ENCODE data around the gene DPH5. TPM values are rescaled to one million over a fixed set of nuclear protein-coding genes. Genes with fewer than 3 reads are reported as not detected.
"Not testable (repeated sequence)": the region's sequence is repeated elsewhere in the genome, so short reads cannot be mapped to it uniquely, and the experiment has no call there.

DPH5 gene
- total and polyA plus RNA-seq, 4 donors: 8.6 to 30.7 (median 17.7) TPM

- no peaks in the 10 kb centered on the region for H3K36me3 ChIP-seq (ENCODE audit: control insufficient read depth in 1 of 2, insufficient read depth in 2 of 2, low read length in 1 of 2)
- H3K4me3 ChIP-seq (ENCODE audit: low read length in 2 of 2): no peak overlapping the region
- H3K4me1 ChIP-seq (ENCODE audit: control insufficient read depth in 1 of 2, insufficient read depth in 2 of 2, low read length in 2 of 2): no peaks in the 10 kb centered on the region
- no peak for DNase-seq
- H3K27ac ChIP-seq (ENCODE audit: low read depth in 1 of 2, low read length in 2 of 2): no peak overlapping the region
- no peaks in the 10 kb centered on the region for H3K27me3 ChIP-seq (ENCODE audit: control insufficient read depth in 1 of 2, insufficient read depth in 2 of 2, low read length in 1 of 2)
- WGBS, 2 donors: 99 to 100% methylated on average over 2 of the region's 2 CpGs
- no peak for ATAC-seq (ENCODE audit: low FRiP score)
- H3K9me3 ChIP-seq (ENCODE audit: control insufficient read depth, low read length): peaks cover 2% of the 10 kb centered on the region
- intact Hi-C loops (cut with DNase I): no loop called here
Observed at GRCh38 chr1:101040666-101041065, 15.1 kb upstream of the DPH5 start.

- DNase-seq: no peak
- intact Hi-C loops (cut with DNase I): no loop called here
Observed at GRCh38 chr1:101039245-101039644, 13.7 kb upstream of the DPH5 start.

GRCh38 chr1:101037316-101037715 lies 11.7 kb upstream of the DPH5 start:
- no peak overlapping the region for H3K27ac ChIP-seq (ENCODE audit: low read depth in 1 of 2, low read length in 2 of 2)
- no peak overlapping the region for H3K4me3 ChIP-seq (ENCODE audit: low read length in 2 of 2)
- WGBS, 2 donors: 97 to 98% methylated on average over 3 of the region's 3 CpGs
- ATAC-seq (ENCODE audit: low FRiP score) (no peak), DNase-seq (no peak)
- intact Hi-C loops (cut with DNase I): no loop called here
- peaks cover 2% of the 10 kb centered on the region for H3K9me3 ChIP-seq (ENCODE audit: control insufficient read depth, low read length)
- H3K36me3 ChIP-seq (ENCODE audit: control insufficient read depth in 1 of 2, insufficient read depth in 2 of 2, low read length in 1 of 2): no peaks in the 10 kb centered on the region
- no peaks in the 10 kb centered on the region for H3K4me1 ChIP-seq (ENCODE audit: control insufficient read depth in 1 of 2, insufficient read depth in 2 of 2, low read length in 2 of 2)
- H3K27me3 ChIP-seq (ENCODE audit: control insufficient read depth in 1 of 2, insufficient read depth in 2 of 2, low read length in 1 of 2): no peaks in the 10 kb centered on the region

More at GRCh38 chr1:101039245-101039644, 13.7 kb upstream of the DPH5 start:
- Histone ChIP-seq H3K27ac (ENCODE audit: low read depth in 1 of 2, low read length in 2 of 2) (no peak overlapping the region), H3K4me1 (ENCODE audit: control insufficient read depth in 1 of 2, insufficient read depth in 2 of 2, low read length in 2 of 2) (no peaks in the 10 kb centered on the region), H3K36me3 (ENCODE audit: control insufficient read depth in 1 of 2, insufficient read depth in 2 of 2, low read length in 1 of 2) (no peaks in the 10 kb centered on the region), H3K27me3 (ENCODE audit: control insufficient read depth in 1 of 2, insufficient read depth in 2 of 2, low read length in 1 of 2) (no peaks in the 10 kb centered on the region), H3K4me3 (ENCODE audit: low read length in 2 of 2) (no peak overlapping the region), H3K9me3 (ENCODE audit: control insufficient read depth, low read length) (peaks cover 2% of the 10 kb centered on the region)
- 99 to 100% methylated on average over 1 of the region's 1 CpG for WGBS, 2 donors
- ATAC-seq (ENCODE audit: low FRiP score): no peak

- WGBS, 2 donors: 96 to 97% methylated on average over 2 of the region's 2 CpGs
- Histone ChIP-seq H3K27ac (ENCODE audit: low read depth in 1 of 2, low read length in 2 of 2) (no peak overlapping the region), H3K9me3 (ENCODE audit: control insufficient read depth, low read length) (no peaks in the 10 kb centered on the region), H3K4me3 (ENCODE audit: low read length in 2 of 2) (no peak overlapping the region), H3K36me3 (ENCODE audit: control insufficient read depth in 1 of 2, insufficient read depth in 2 of 2, low read length in 1 of 2) (no peaks in the 10 kb centered on the region), H3K27me3 (ENCODE audit: control insufficient read depth in 1 of 2, insufficient read depth in 2 of 2, low read length in 1 of 2) (no peaks in the 10 kb centered on the region), H3K4me1 (ENCODE audit: control insufficient read depth in 1 of 2, insufficient read depth in 2 of 2, low read length in 2 of 2) (no peaks in the 10 kb centered on the region)
- ATAC-seq (ENCODE audit: low FRiP score) (no peak), DNase-seq (no peak)
- intact Hi-C loops (cut with DNase I): no loop called here
Observed at GRCh38 chr1:101033017-101033416, 7.4 kb upstream of the DPH5 start.

- H3K9me3 ChIP-seq (ENCODE audit: control insufficient read depth, low read length); H3K4me3 ChIP-seq (ENCODE audit: low read length in 2 of 2); ATAC-seq (ENCODE audit: low FRiP score); H3K27ac ChIP-seq (ENCODE audit: low read depth in 1 of 2, low read length in 2 of 2); H3K27me3 ChIP-seq (ENCODE audit: control insufficient read depth in 1 of 2, insufficient read depth in 2 of 2, low read length in 1 of 2); H3K4me1 ChIP-seq (ENCODE audit: control insufficient read depth in 1 of 2, insufficient read depth in 2 of 2, low read length in 2 of 2); intact Hi-C loops (cut with DNase I); DNase-seq; H3K36me3 ChIP-seq (ENCODE audit: control insufficient read depth in 1 of 2, insufficient read depth in 2 of 2, low read length in 1 of 2): not testable (repeated sequence)
- 84 to 96% methylated on average over 2 of the region's 2 CpGs for WGBS, 2 donors
Observed at GRCh38 chr1:101032129-101032528, 6.5 kb upstream of the DPH5 start.

GRCh38 chr1:101030881-101031280 lies 5.3 kb upstream of the DPH5 start:
- DNase-seq (no peak), ATAC-seq (ENCODE audit: low FRiP score) (no peak)
- Histone ChIP-seq H3K4me3 (ENCODE audit: low read length in 2 of 2) (no peak overlapping the region), H3K9me3 (ENCODE audit: control insufficient read depth, low read length) (no peaks in the 10 kb centered on the region), H3K27me3 (ENCODE audit: control insufficient read depth in 1 of 2, insufficient read depth in 2 of 2, low read length in 1 of 2) (no peaks in the 10 kb centered on the region), H3K27ac (ENCODE audit: low read depth in 1 of 2, low read length in 2 of 2) (no peak overlapping the region), H3K36me3 (ENCODE audit: control insufficient read depth in 1 of 2, insufficient read depth in 2 of 2, low read length in 1 of 2) (no peaks in the 10 kb centered on the region), H3K4me1 (ENCODE audit: control insufficient read depth in 1 of 2, insufficient read depth in 2 of 2, low read length in 2 of 2) (no peaks in the 10 kb centered on the region)
- intact Hi-C loops (cut with DNase I): no loop called here
- 94 to 99% methylated on average over 4 of the region's 4 CpGs for WGBS, 2 donors

GRCh38 chr1:101029184-101029583 lies 3.6 kb upstream of the DPH5 start:
- no peaks in the 10 kb centered on the region for H3K36me3 ChIP-seq (ENCODE audit: control insufficient read depth in 1 of 2, insufficient read depth in 2 of 2, low read length in 1 of 2)
- no peak overlapping the region for H3K4me3 ChIP-seq (ENCODE audit: low read length in 2 of 2)
- no peak overlapping the region for H3K27ac ChIP-seq (ENCODE audit: low read depth in 1 of 2, low read length in 2 of 2)
- 79 to 84% methylated on average over 1 of the region's 1 CpG for WGBS, 2 donors
- DNase-seq (no peak), ATAC-seq (ENCODE audit: low FRiP score) (no peak)
- intact Hi-C loops (cut with DNase I): loop anchor here (5.0 to 10.0 kb wide), 3 partner anchors 206 to 256 kb away; partner anchors contain the start of gene S1PR1 (in 2 of the 2)
- H3K4me1 ChIP-seq (ENCODE audit: control insufficient read depth in 1 of 2, insufficient read depth in 2 of 2, low read length in 2 of 2): peaks cover 0 to 1% of the 10 kb centered on the region in 2 donors
- no peaks in the 10 kb centered on the region for H3K27me3 ChIP-seq (ENCODE audit: control insufficient read depth in 1 of 2, insufficient read depth in 2 of 2, low read length in 1 of 2)
- H3K9me3 ChIP-seq (ENCODE audit: control insufficient read depth, low read length): no peaks in the 10 kb centered on the region

- no peaks in the 10 kb centered on the region for H3K36me3 ChIP-seq (ENCODE audit: control insufficient read depth in 1 of 2, insufficient read depth in 2 of 2, low read length in 1 of 2)
- H3K27me3 ChIP-seq (ENCODE audit: control insufficient read depth in 1 of 2, insufficient read depth in 2 of 2, low read length in 1 of 2): no peaks in the 10 kb centered on the region
- no peak overlapping the region for H3K4me3 ChIP-seq (ENCODE audit: low read length in 2 of 2)
- intact Hi-C loops (cut with DNase I): loop anchor here (5.0 to 10.0 kb wide), 3 partner anchors 206 to 256 kb away; partner anchors contain the start of gene S1PR1 (in 2 of the 2)
- WGBS, 2 donors: 79 to 82% methylated on average over 2 of the region's 2 CpGs
- H3K4me1 ChIP-seq (ENCODE audit: control insufficient read depth in 1 of 2, insufficient read depth in 2 of 2, low read length in 2 of 2): peaks cover 0 to 1% of the 10 kb centered on the region in 2 donors
- DNase-seq (no peak), ATAC-seq (ENCODE audit: low FRiP score) (no peak)
- H3K9me3 ChIP-seq (ENCODE audit: control insufficient read depth, low read length): no peaks in the 10 kb centered on the region
- H3K27ac ChIP-seq (ENCODE audit: low read depth in 1 of 2, low read length in 2 of 2): no peak overlapping the region
Observed at GRCh38 chr1:101028466-101028865, 2.9 kb upstream of the DPH5 start.

GRCh38 chr1:101027194-101027772 lies 1.7 kb upstream of the DPH5 start:
- no peaks in the 10 kb centered on the region for H3K36me3 ChIP-seq (ENCODE audit: control insufficient read depth in 1 of 2, insufficient read depth in 2 of 2, low read length in 1 of 2)
- no peaks in the 10 kb centered on the region for H3K27me3 ChIP-seq (ENCODE audit: control insufficient read depth in 1 of 2, insufficient read depth in 2 of 2, low read length in 1 of 2)
- 90 to 95% methylated on average over 6 of the region's 6 CpGs for WGBS, 2 donors
- no peak for DNase-seq
- no peak overlapping the region for H3K27ac ChIP-seq (ENCODE audit: low read depth in 1 of 2, low read length in 2 of 2)
- no peak for ATAC-seq (ENCODE audit: low FRiP score)
- intact Hi-C loops (cut with DNase I): loop anchor here (5.0 to 10.0 kb wide), 3 partner anchors 208 to 258 kb away; partner anchors contain the start of gene S1PR1 (in 2 of the 2)
- no peak overlapping the region for H3K4me3 ChIP-seq (ENCODE audit: low read length in 2 of 2)
- peaks cover 0 to 1% of the 10 kb centered on the region in 2 donors for H3K4me1 ChIP-seq (ENCODE audit: control insufficient read depth in 1 of 2, insufficient read depth in 2 of 2, low read length in 2 of 2)
- no peaks in the 10 kb centered on the region for H3K9me3 ChIP-seq (ENCODE audit: control insufficient read depth, low read length)

All from aorta (tissue), 5 donors.